ENCODE results near the gene PDZRN3. TPM values are rescaled to one million over a fixed set of nuclear protein-coding genes. Genes with fewer than 3 reads are reported as not detected.

PDZRN3 gene
- total RNA-seq, 1 donor from 2014 or later, result 1.3 TPM

- H3K4me1 Mint-ChIP-seq (ENCODE audit: unreplicated experiment), result no peaks in the 10 kb centered on the region
Observed at GRCh38 chr3:73604451-73604850, 20.3 kb downstream of the PDZRN3 start.

DNA sequence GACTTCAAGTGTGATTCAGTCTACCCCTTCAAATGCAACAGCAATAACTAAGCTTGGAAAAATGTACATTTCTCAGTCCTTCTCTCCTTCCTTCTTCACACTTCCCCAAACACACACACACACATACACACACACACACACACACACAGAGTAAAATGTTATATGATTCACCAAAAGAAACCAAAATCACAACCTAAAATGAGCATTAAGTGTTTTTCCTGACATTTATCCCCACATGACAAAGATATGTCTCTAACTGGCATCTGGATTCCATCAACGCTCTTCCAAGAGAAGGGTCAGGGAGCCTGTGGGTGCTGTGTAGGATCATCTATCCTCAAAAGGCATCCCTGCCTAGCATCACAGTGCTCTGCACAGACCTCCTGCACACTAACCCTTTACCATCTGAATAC, 21.0 kb downstream of the PDZRN3 start:
- no peak for TF ChIP-seq CTCF (IDR thresholded peaks at IDR 0.05; ENCODE audit: unreplicated experiment)
- no peaks in the 10 kb centered on the region for H3K4me1 Mint-ChIP-seq (ENCODE audit: unreplicated experiment)
- no peaks in the 10 kb centered on the region for H3K27me3 Mint-ChIP-seq (ENCODE audit: unreplicated experiment)
- H3K36me3 Mint-ChIP-seq (ENCODE audit: low read depth, unreplicated experiment), result no peaks in the 10 kb centered on the region
- H3K27ac Mint-ChIP-seq (ENCODE audit: unreplicated experiment), result no peak overlapping the region
- H3K9me3 Mint-ChIP-seq (ENCODE audit: unreplicated experiment), result no peaks in the 10 kb centered on the region
- H3K4me3 Mint-ChIP-seq (ENCODE audit: unreplicated experiment), result no peak overlapping the region
- DNase-seq (ENCODE audit: low spot score), result no peak

More at GRCh38 chr3:73604451-73604850, 20.3 kb downstream of the PDZRN3 start:
- no peak for TF ChIP-seq CTCF (IDR thresholded peaks at IDR 0.05; ENCODE audit: unreplicated experiment)
- Mint-ChIP-seq H3K9me3 (ENCODE audit: unreplicated experiment) (no peaks in the 10 kb centered on the region), H3K27me3 (ENCODE audit: unreplicated experiment) (no peaks in the 10 kb centered on the region), H3K4me3 (ENCODE audit: unreplicated experiment) (no peak overlapping the region), H3K36me3 (ENCODE audit: low read depth, unreplicated experiment) (no peaks in the 10 kb centered on the region), H3K27ac (ENCODE audit: unreplicated experiment) (no peak overlapping the region)
- no peak for DNase-seq (ENCODE audit: low spot score)

GRCh38 chr3:73602170-73602569, 22.6 kb downstream of the PDZRN3 start:
- Mint-ChIP-seq H3K36me3 (ENCODE audit: low read depth, unreplicated experiment) (no peaks in the 10 kb centered on the region), H3K27ac (ENCODE audit: unreplicated experiment) (no peak overlapping the region), H3K9me3 (ENCODE audit: unreplicated experiment) (no peaks in the 10 kb centered on the region), H3K27me3 (ENCODE audit: unreplicated experiment) (no peaks in the 10 kb centered on the region), H3K4me1 (ENCODE audit: unreplicated experiment) (no peaks in the 10 kb centered on the region), H3K4me3 (ENCODE audit: unreplicated experiment) (no peak overlapping the region)
- no peak for DNase-seq (ENCODE audit: low spot score)
- TF ChIP-seq CTCF (IDR thresholded peaks at IDR 0.05; ENCODE audit: unreplicated experiment), result no peak

DNA sequence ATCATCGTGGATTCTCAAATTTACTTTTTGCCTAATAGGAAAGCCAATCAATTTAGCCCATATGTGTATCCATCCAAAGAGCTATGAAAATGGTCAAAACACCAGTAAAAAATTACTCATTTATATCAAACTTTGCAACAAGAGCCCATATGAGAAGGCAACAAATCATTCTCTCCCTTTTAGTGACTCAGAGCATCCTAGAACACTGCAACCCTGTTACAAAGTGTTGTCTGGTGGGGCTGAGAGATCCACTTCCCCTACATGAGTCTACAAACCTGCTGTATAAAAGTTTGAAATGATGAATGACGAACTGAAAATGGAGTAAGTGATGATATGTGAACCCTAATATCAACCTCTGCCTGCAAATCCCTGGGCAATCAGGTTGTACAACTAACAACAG, 23.3 kb downstream of the PDZRN3 start:
- Mint-ChIP-seq H3K4me1 (ENCODE audit: unreplicated experiment) (no peaks in the 10 kb centered on the region), H3K27me3 (ENCODE audit: unreplicated experiment) (no peaks in the 10 kb centered on the region), H3K4me3 (ENCODE audit: unreplicated experiment) (no peak overlapping the region), H3K36me3 (ENCODE audit: low read depth, unreplicated experiment) (no peaks in the 10 kb centered on the region), H3K9me3 (ENCODE audit: unreplicated experiment) (no peaks in the 10 kb centered on the region), H3K27ac (ENCODE audit: unreplicated experiment) (no peak overlapping the region)
- no peak for DNase-seq (ENCODE audit: low spot score)
- no peak for TF ChIP-seq CTCF (IDR thresholded peaks at IDR 0.05; ENCODE audit: unreplicated experiment)

GRCh38 chr3:73601011-73601410, 23.7 kb downstream of the PDZRN3 start:
- no peak overlapping the region for H3K27ac Mint-ChIP-seq (ENCODE audit: unreplicated experiment)
- no peak overlapping the region for H3K4me3 Mint-ChIP-seq (ENCODE audit: unreplicated experiment)
- H3K36me3 Mint-ChIP-seq (ENCODE audit: low read depth, unreplicated experiment), result no peaks in the 10 kb centered on the region
- no peak for TF ChIP-seq CTCF (IDR thresholded peaks at IDR 0.05; ENCODE audit: unreplicated experiment)
- DNase-seq (ENCODE audit: low spot score), result no peak
- H3K4me1 Mint-ChIP-seq (ENCODE audit: unreplicated experiment), result no peaks in the 10 kb centered on the region
- H3K27me3 Mint-ChIP-seq (ENCODE audit: unreplicated experiment), result no peaks in the 10 kb centered on the region
- H3K9me3 Mint-ChIP-seq (ENCODE audit: unreplicated experiment), result no peaks in the 10 kb centered on the region
